GM21528 (cell line): Measurements from ENCODE around the gene TMEM123.
"Not testable (repeated sequence)": the region's sequence is repeated elsewhere in the genome, so short reads cannot be mapped to it uniquely, and the experiment has no call there.

Source experiments
- ATAC-seq: cut with Tn5 transposase; IDR thresholded peaks from one replicate; pipeline ENCODE4 v1.9.1; 2021; ENCODE audit warnings: mild to moderate bottlenecking, moderate library complexity; ENCODE audit not compliant: unreplicated experiment, low FRiP score

The TMEM123 gene

GRCh38 chr11:102451041-102451680, 1.4 kb downstream of the TMEM123 start:
- ATAC-seq, result no peak

GRCh38 chr11:102449651-102450570, 2.7 kb downstream of the TMEM123 start:
- ATAC-seq, result no peak

- no peak for ATAC-seq
These were observed 3.7 kb downstream of the TMEM123 start for GRCh38 chr11:102448869-102449224.

GRCh38 chr11:102447941-102448868, 4.4 kb downstream of the TMEM123 start:
- ATAC-seq, result no peak

GRCh38 chr11:102447193-102447592, 5.4 kb downstream of the TMEM123 start:
- ATAC-seq, result peak; percentile 33

- no peak for ATAC-seq
These were observed 6.0 kb downstream of the TMEM123 start for GRCh38 chr11:102446606-102447005.

GRCh38 chr11:102444693-102445092, 7.9 kb downstream of the TMEM123 start:
- not testable (repeated sequence) for ATAC-seq

GRCh38 chr11:102444142-102444541, 8.4 kb downstream of the TMEM123 start:
- ATAC-seq, result not testable (repeated sequence)

GRCh38 chr11:102439063-102439363, 13.6 kb downstream of the TMEM123 start:
- not testable (repeated sequence) for ATAC-seq

GRCh38 chr11:102438311-102439062, 14.1 kb downstream of the TMEM123 start:
- ATAC-seq, result no peak

- ATAC-seq, result no peak
These were observed 14.8 kb downstream of the TMEM123 start for GRCh38 chr11:102437727-102438126.

GRCh38 chr11:102436976-102437375, 15.6 kb downstream of the TMEM123 start:
- no peak for ATAC-seq

- ATAC-seq, result no peak
These were observed 16.0 kb downstream of the TMEM123 start for GRCh38 chr11:102436561-102436960.

GRCh38 chr11:102435688-102436087, 16.9 kb downstream of the TMEM123 start:
- ATAC-seq, result no peak

GRCh38 chr11:102433571-102433970, 19.0 kb downstream of the TMEM123 start:
- ATAC-seq, result not testable (repeated sequence)

GRCh38 chr11:102432560-102432959, 20.0 kb downstream of the TMEM123 start:
- not testable (repeated sequence) for ATAC-seq

- no peak for ATAC-seq
These were observed 21.2 kb downstream of the TMEM123 start for GRCh38 chr11:102431404-102431803.

- peak; percentile 96 for ATAC-seq
These were observed 22.3 kb downstream of the TMEM123 start for GRCh38 chr11:102430158-102430836.

- ATAC-seq, result no peak
These were observed 22.9 kb downstream of the TMEM123 start for GRCh38 chr11:102429691-102430090.

GRCh38 chr11:102429226-102429625, 23.3 kb downstream of the TMEM123 start:
- ATAC-seq, result no peak
